BLaER1 treated with 17β-estradiol and CSF1 and Interleukin-3, amounts not matched to agents 10 nM and 100 nM (cell line): Measurements from ENCODE around the gene IGF2BP2.
"Not testable (repeated sequence)": the region's sequence is repeated elsewhere in the genome, so short reads cannot be mapped to it uniquely, and the experiment has no call there.

ENCODE experiments used
- H3K27ac ChIP-seq, 11 experiments: shearing (Covaris generic); formaldehyde crosslinking; 2 replicates each; pipeline ENCODE4 v1.8.1; 2022
- H3K27me3 ChIP-seq, 11 experiments: shearing (Covaris generic); formaldehyde crosslinking; 2 replicates each; pipeline ENCODE4 v1.8.1; 2022
- H3K36me3 ChIP-seq, 11 experiments: shearing (Covaris generic); formaldehyde crosslinking; 2 replicates each; pipeline ENCODE4 v1.8.1; 2022
- H3K4me1 ChIP-seq, 10 experiments: shearing (Covaris generic); formaldehyde crosslinking; 2 replicates each; pipeline ENCODE4 v1.8.1; 2022
- H3K4me2 ChIP-seq, 11 experiments: shearing (Covaris generic); formaldehyde crosslinking; 2 replicates each; pipeline ENCODE4 v1.8.1; 2022
- H3K4me3 ChIP-seq, 10 experiments: shearing (Covaris generic); formaldehyde crosslinking; 2 replicates each; pipeline ENCODE4 v1.8.1; 2022
- H3K9ac ChIP-seq, 11 experiments: shearing (Covaris generic); formaldehyde crosslinking; 2 replicates each; pipeline ENCODE4 v1.8.1; 2022
- H3K9me3 ChIP-seq, 11 experiments: shearing (Covaris generic); formaldehyde crosslinking; replicated peaks in 1 of 11; 2 replicates each; pipeline ENCODE4 v1.8.1; 2022
- H4K20me1 ChIP-seq, 11 experiments: shearing (Covaris generic); formaldehyde crosslinking; 2 replicates each; pipeline ENCODE4 v1.8.1; 2022
- Cebpa-rat ChIP-seq, 11 experiments: shearing (Covaris generic); IDR thresholded peaks; 2 replicates each; pipeline ENCODE4 v1.8.1; 2022

The IGF2BP2 gene

GRCh38 chr3:185843635-185844034, 18.8 kb upstream of the IGF2BP2 start:
- no peak overlapping the region for H3K9ac ChIP-seq
- H3K36me3 ChIP-seq: no peaks in the 10 kb centered on the region
- H3K4me1 ChIP-seq: peaks cover 0 to 8% (median 2%) of the 10 kb centered on the region in 10 experiments; a peak in 5 of 20 replicates
- H4K20me1 ChIP-seq: no peaks in the 10 kb centered on the region
- no peaks in the 10 kb centered on the region for H3K27me3 ChIP-seq
- H3K9me3 ChIP-seq: no peaks in the 10 kb centered on the region
- H3K4me2 ChIP-seq: no peak overlapping the region
- H3K4me3 ChIP-seq: no peak overlapping the region
- no peak for TF ChIP-seq Cebpa-rat (IDR thresholded peaks at IDR 0.05)
- no peak overlapping the region for H3K27ac ChIP-seq

DNA sequence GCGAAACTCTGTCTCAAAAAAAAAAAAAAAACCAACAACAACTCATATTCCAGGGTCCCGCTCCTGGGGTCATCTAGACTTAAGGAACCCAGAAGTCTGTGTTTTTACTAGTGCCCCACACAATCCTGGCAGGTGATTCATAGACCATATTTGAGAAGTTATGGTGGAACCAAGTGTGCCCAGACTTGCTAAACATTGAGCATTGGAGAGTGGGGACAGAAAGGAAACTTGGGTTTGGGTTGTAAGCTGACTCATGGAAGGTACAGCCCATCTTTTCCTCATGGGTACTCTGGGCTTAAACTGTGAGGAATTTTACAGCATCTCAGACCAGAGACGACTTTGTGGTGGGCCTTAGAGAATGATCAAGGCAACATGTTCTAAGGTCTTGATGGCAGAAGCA, 18.3 kb upstream of the IGF2BP2 start:
- no peaks in the 10 kb centered on the region for H3K9me3 ChIP-seq
- no peak for TF ChIP-seq Cebpa-rat (IDR thresholded peaks at IDR 0.05)
- H4K20me1 ChIP-seq: no peaks in the 10 kb centered on the region
- no peak overlapping the region for H3K9ac ChIP-seq
- no peak overlapping the region for H3K27ac ChIP-seq
- H3K4me2 ChIP-seq: no peak overlapping the region
- no peaks in the 10 kb centered on the region for H3K27me3 ChIP-seq
- no peak overlapping the region for H3K4me3 ChIP-seq
- no peaks in the 10 kb centered on the region for H3K36me3 ChIP-seq
- H3K4me1 ChIP-seq: peaks cover 0 to 8% (median 2%) of the 10 kb centered on the region in 10 experiments; a peak in 5 of 20 replicates

GRCh38 chr3:185842241-185842640, 17.4 kb upstream of the IGF2BP2 start:
- H3K4me3 ChIP-seq: no peak overlapping the region
- no peaks in the 10 kb centered on the region for H4K20me1 ChIP-seq
- H3K4me1 ChIP-seq: no peaks in the 10 kb centered on the region; a peak in 1 of 20 replicates
- H3K9ac ChIP-seq: no peak overlapping the region
- no peak for TF ChIP-seq Cebpa-rat (IDR thresholded peaks at IDR 0.05)
- H3K36me3 ChIP-seq: no peaks in the 10 kb centered on the region
- H3K27me3 ChIP-seq: no peaks in the 10 kb centered on the region
- no peaks in the 10 kb centered on the region for H3K9me3 ChIP-seq
- H3K27ac ChIP-seq: no peak overlapping the region
- H3K4me2 ChIP-seq: no peak overlapping the region

- not testable (repeated sequence) for H4K20me1 ChIP-seq, H3K27me3 ChIP-seq, H3K27ac ChIP-seq, H3K9me3 ChIP-seq, H3K9ac ChIP-seq, H3K4me3 ChIP-seq, H3K36me3 ChIP-seq, H3K4me1 ChIP-seq, H3K4me2 ChIP-seq
These were observed 13.7 kb upstream of the IGF2BP2 start for GRCh38 chr3:185838417-185838989.

GRCh38 chr3:185837414-185837813, 12.6 kb upstream of the IGF2BP2 start:
- Histone ChIP-seq H4K20me1 (no peaks in the 10 kb centered on the region), H3K36me3 (no peaks in the 10 kb centered on the region), H3K4me3 (no peak overlapping the region), H3K9ac (no peak overlapping the region), H3K27ac (no peak overlapping the region), H3K9me3 (no peaks in the 10 kb centered on the region), H3K4me2 (no peak overlapping the region), H3K27me3 (no peaks in the 10 kb centered on the region), H3K4me1 (no peaks in the 10 kb centered on the region)
- no peak for TF ChIP-seq Cebpa-rat (IDR thresholded peaks at IDR 0.05)

DNA sequence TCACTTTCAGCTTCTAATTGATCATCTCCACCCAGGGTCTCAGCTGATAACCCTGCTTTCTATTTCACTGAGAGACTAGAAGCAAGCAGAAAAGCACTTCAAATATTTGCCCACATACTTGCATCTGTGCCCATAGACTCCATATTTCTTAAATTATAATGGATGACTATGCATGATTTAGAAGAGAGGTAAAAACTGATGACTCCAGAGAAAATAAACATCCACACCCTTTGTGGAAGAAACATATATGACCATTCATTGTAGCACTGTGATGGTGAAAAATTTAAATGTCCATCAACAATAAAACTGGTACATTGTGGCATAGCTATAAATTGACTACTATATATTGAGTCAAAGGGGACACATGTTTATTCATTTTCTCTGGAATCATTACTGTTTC, 7.1 kb upstream of the IGF2BP2 start:
- Histone ChIP-seq H3K4me3 (no peak overlapping the region), H3K36me3 (no peaks in the 10 kb centered on the region; a peak in 1 of 22 replicates), H3K27ac (no peak overlapping the region), H3K4me1 (no peaks in the 10 kb centered on the region), H4K20me1 (peaks cover 0 to 3% (median 0%) of the 10 kb centered on the region in 11 experiments; a peak in 1 of 22 replicates), H3K9ac (no peak overlapping the region), H3K27me3 (peaks cover 19 to 31% (median 27%) of the 10 kb centered on the region in 11 experiments), H3K4me2 (no peak overlapping the region), H3K9me3 (peaks cover 0 to 12% (median 10%) of the 10 kb centered on the region in 11 experiments; a peak in 19 of 22 replicates)
- no peak for TF ChIP-seq Cebpa-rat (IDR thresholded peaks at IDR 0.05)

DNA sequence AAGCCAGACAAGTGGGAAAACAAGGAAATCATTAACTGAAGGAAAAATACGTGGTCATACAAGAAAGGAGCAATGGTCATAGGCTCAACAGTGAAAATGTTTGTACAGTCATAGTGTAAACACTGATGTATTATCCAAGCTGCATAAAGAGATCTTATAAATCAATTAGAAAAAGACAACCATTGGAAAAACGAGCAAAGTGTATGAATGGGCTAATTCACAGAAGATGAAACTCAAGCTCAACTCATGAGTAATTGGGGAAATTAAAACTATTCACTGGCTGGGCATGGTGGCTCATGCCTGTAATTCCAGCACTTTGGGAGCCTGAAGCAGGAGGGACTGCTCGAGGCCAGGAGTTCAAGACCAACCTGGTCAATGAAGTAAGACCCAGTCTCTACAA, 6.4 kb upstream of the IGF2BP2 start:
- Histone ChIP-seq H3K4me1 (no peaks in the 10 kb centered on the region), H3K36me3 (no peaks in the 10 kb centered on the region; a peak in 1 of 22 replicates), H3K27ac (no peak overlapping the region), H3K9me3 (peaks cover 0 to 19% (median 11%) of the 10 kb centered on the region in 11 experiments; a peak in 19 of 22 replicates), H3K9ac (no peak overlapping the region), H4K20me1 (peaks cover 0 to 10% (median 5%) of the 10 kb centered on the region in 11 experiments; a peak in 12 of 22 replicates), H3K4me2 (no peak overlapping the region), H3K27me3 (peaks cover 27 to 39% (median 35%) of the 10 kb centered on the region in 11 experiments), H3K4me3 (no peak overlapping the region)
- TF ChIP-seq Cebpa-rat (IDR thresholded peaks at IDR 0.05): no peak

DNA sequence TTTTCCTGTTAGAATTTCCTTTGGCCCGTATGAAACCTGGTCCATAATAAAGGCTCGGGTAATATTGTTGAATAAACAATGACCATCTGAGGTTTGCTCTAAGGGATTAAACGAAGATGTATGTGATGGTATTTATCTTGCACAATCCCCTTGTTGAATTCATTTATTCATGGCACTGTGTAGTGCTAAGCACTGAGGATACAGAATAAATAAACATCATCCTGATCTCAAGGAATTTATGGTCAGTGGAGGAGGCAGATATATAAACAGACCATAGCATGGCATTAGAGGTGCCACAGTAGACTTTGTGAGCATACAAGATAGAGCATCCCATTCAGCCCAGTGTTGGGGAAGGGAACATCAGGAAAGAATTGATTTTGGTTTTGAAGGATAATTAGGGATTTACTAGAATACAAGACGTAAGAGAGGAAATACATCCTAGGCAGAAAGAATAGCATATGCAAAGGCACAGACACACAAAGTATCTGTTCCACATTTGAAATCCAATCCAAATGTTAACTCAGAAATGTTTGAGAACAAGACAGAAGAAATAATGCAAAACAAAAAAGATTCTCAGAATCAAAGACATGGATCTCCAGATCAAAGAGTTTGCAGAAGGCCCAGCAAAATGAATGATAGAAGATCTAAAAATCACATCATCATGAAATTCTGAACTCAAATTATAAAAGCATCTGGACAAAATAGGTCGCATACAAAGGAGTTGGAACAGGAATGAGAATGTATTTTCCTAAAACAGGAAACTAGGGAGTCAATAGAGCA, 5.4 kb upstream of the IGF2BP2 start:
- H3K4me2 ChIP-seq: no peak overlapping the region
- H3K9ac ChIP-seq: no peak overlapping the region
- no peak overlapping the region for H3K4me3 ChIP-seq
- peaks cover 37 to 49% (median 45%) of the 10 kb centered on the region in 11 experiments for H3K27me3 ChIP-seq
- H3K36me3 ChIP-seq: no peaks in the 10 kb centered on the region; a peak in 1 of 22 replicates
- H3K4me1 ChIP-seq: peaks cover 0 to 7% (median 5%) of the 10 kb centered on the region in 10 experiments; a peak in 5 of 20 replicates
- H3K27ac ChIP-seq: no peak overlapping the region
- peaks cover 0 to 18% (median 12%) of the 10 kb centered on the region in 11 experiments; a peak in 15 of 22 replicates for H4K20me1 ChIP-seq
- TF ChIP-seq Cebpa-rat (IDR thresholded peaks at IDR 0.05): no peak
- H3K9me3 ChIP-seq: peaks cover 0 to 21% (median 11%) of the 10 kb centered on the region in 11 experiments; a peak in 19 of 22 replicates

- Histone ChIP-seq H3K36me3 (no peaks in the 10 kb centered on the region; a peak in 1 of 22 replicates), H3K4me3 (no peak overlapping the region), H3K9ac (no peak overlapping the region), H3K9me3 (peaks cover 0 to 21% (median 11%) of the 10 kb centered on the region in 11 experiments; a peak in 19 of 22 replicates), H3K4me2 (no peak overlapping the region), H3K27ac (no peak overlapping the region), H3K27me3 (peaks cover 51 to 63% (median 59%) of the 10 kb centered on the region in 11 experiments), H3K4me1 (peaks cover 0 to 16% (median 12%) of the 10 kb centered on the region in 10 experiments; a peak in 17 of 20 replicates), H4K20me1 (peaks cover 0 to 28% (median 20%) of the 10 kb centered on the region in 11 experiments; a peak in 18 of 22 replicates)
- TF ChIP-seq Cebpa-rat (IDR thresholded peaks at IDR 0.05): no peak
These were observed 3.9 kb upstream of the IGF2BP2 start for GRCh38 chr3:185828755-185829154.
